HPDE6-E6E7 (cell line): ENCODE measurements around the gene DLGAP1.

ENCODE experiments used
- DNase-seq: peaks from one replicate; pipeline ENCODE4 v3.0.0; 2011; ENCODE audit warnings: missing footprints; ENCODE audit errors: extremely low spot score

The DLGAP1 gene

GRCh38 chr18:4172196-4173100 lies 282.7 kb downstream of the DLGAP1 start:
- no peak for DNase-seq

GRCh38 chr18:4157352-4157751 lies 297.8 kb downstream of the DLGAP1 start:
- no peak for DNase-seq

GRCh38 chr18:4146797-4147196 lies 308.3 kb downstream of the DLGAP1 start:
- DNase-seq = no peak

- DNase-seq = no peak
These were observed 310.9 kb downstream of the DLGAP1 start for GRCh38 chr18:4144201-4144600.

- DNase-seq = no peak
These were observed 311.5 kb downstream of the DLGAP1 start for GRCh38 chr18:4143585-4143984.

- DNase-seq = no peak
These were observed 312.2 kb downstream of the DLGAP1 start for GRCh38 chr18:4142876-4143275.

- DNase-seq = no peak
These were observed 320.4 kb downstream of the DLGAP1 start for GRCh38 chr18:4134700-4135099.

GRCh38 chr18:4130734-4131719 lies 324.1 kb downstream of the DLGAP1 start:
- no peak for DNase-seq

- no peak for DNase-seq
These were observed 328.2 kb downstream of the DLGAP1 start for GRCh38 chr18:4126939-4127338.

- no peak for DNase-seq
These were observed 329.4 kb downstream of the DLGAP1 start for GRCh38 chr18:4125627-4126230.

- no peak for DNase-seq
These were observed 329.9 kb downstream of the DLGAP1 start for GRCh38 chr18:4125224-4125623.

GRCh38 chr18:4119813-4120212 lies 335.3 kb downstream of the DLGAP1 start:
- DNase-seq = no peak

- DNase-seq = no peak
These were observed 335.9 kb downstream of the DLGAP1 start for GRCh38 chr18:4119127-4119648.

- DNase-seq = no peak
These were observed 347.1 kb downstream of the DLGAP1 start for GRCh38 chr18:4108016-4108415.

- no peak for DNase-seq
These were observed 348.0 kb downstream of the DLGAP1 start for GRCh38 chr18:4107049-4107467.

- peak; percentile 10 for DNase-seq
These were observed 348.6 kb downstream of the DLGAP1 start for GRCh38 chr18:4106407-4107033.

GRCh38 chr18:4102901-4103300 lies 352.2 kb downstream of the DLGAP1 start:
- DNase-seq = no peak

- DNase-seq = no peak
These were observed 354.1 kb downstream of the DLGAP1 start for GRCh38 chr18:4101009-4101408.

GRCh38 chr18:4096486-4096885 lies 358.6 kb downstream of the DLGAP1 start:
- no peak for DNase-seq

GRCh38 chr18:4093676-4094075 lies 361.4 kb downstream of the DLGAP1 start:
- DNase-seq = no peak

GRCh38 chr18:4084382-4084900 lies 370.7 kb downstream of the DLGAP1 start:
- DNase-seq = no peak
